ENCODE data around the gene EMILIN2. TPM values are rescaled to one million over a fixed set of nuclear protein-coding genes. Genes with fewer than 3 reads are reported as not detected.

EMILIN2 gene
- total and polyA plus RNA-seq, 2 of the 13 experiments (the other 11 are each of a cell fraction or from before 2014, with no cell fraction given): 7.6 to 8.2 TPM

- no peak for DNase-seq (ENCODE audit: low spot score)
- Histone ChIP-seq H3K27ac (ENCODE audit: extremely low read length, insufficient read depth, low read length) (no peak overlapping the region), H3K9ac (ENCODE audit: insufficient read depth, low read depth, low read length) (no peak overlapping the region), H3K4me2 (ENCODE audit: low read depth, low read length) (no peak overlapping the region), H4K20me1 (ENCODE audit: insufficient read depth, low read length) (no peaks in the 10 kb centered on the region), H3K4me3 (replicated peaks in 1 of 3; ENCODE audit: insufficient read depth in 1 of 3, low read depth in 2 of 3, low read length in 3 of 3) (no peak overlapping the region), H3K79me2 (ENCODE audit: insufficient read depth, low read length) (no peaks in the 10 kb centered on the region), H2AFZ (ENCODE audit: low read length) (no peak overlapping the region), H3K4me1 (ENCODE audit: insufficient read depth, low read length) (peaks cover 23% of the 10 kb centered on the region), H3K9me3 (ENCODE audit: low read length) (no peaks in the 10 kb centered on the region), H3K27me3 (ENCODE audit: control insufficient read depth in 1 of 2, insufficient read depth in 2 of 2, low read length in 2 of 2) (peaks cover 14 to 70% of the 10 kb centered on the region in 2 experiments), H3K36me3 (replicated peaks in 1 of 2; ENCODE audit: control insufficient read depth in 1 of 2, insufficient read depth in 2 of 2, low read length in 2 of 2) (no peaks in the 10 kb centered on the region)
- ChIA-PET POLR2A (no interaction called here), CTCF (ENCODE audit: low intra/inter-chr PET ratio, low total read pairs) (no interaction called here)
- BruUV-seq (replicated peaks): no TSS peak
- WGBS (ENCODE audit: low lambda C conversion rate): 30% methylated on average over 7 of the region's 7 CpGs
- no peak for ATAC-seq
- intact Hi-C loops (cut with micrococcal nuclease; ENCODE audit: unreplicated experiment) (no loop called here), in situ Hi-C loops (cut with HindIII; ENCODE audit: extremely low pct_ligation_motif_present, low pct_unique_long_range_greater_than_20kb) (no loop called here)
- no peak for FAIRE-seq
- TF ChIP-seq ZNF33B (CRISPR knock-in tag; IDR thresholded peaks at IDR 0.05) (no peak), ZNF776 (CRISPR knock-in tag; IDR thresholded peaks at IDR 0.05) (no peak), TOPORS (CRISPR knock-in tag; IDR thresholded peaks at IDR 0.05) (no peak), ZNF761 (CRISPR knock-in tag; conservative IDR thresholded peaks at IDR 0.05) (no peak), ZBTB42 (CRISPR knock-in tag; IDR thresholded peaks at IDR 0.05) (no peak), ZXDC (CRISPR knock-in tag; IDR thresholded peaks at IDR 0.05) (no peak), ZNF577 (CRISPR knock-in tag; IDR thresholded peaks at IDR 0.05; ENCODE audit: borderline replicate concordance, low read depth) (no peak)
These were observed 7.3 kb downstream of the EMILIN2 start for GRCh38 chr18:2853926-2854664.

All from HepG2 (cell line).